ENCODE results near the gene NAALADL2. TPM values are rescaled to one million over a fixed set of nuclear protein-coding genes. Genes with fewer than 3 reads are reported as not detected.
"Not testable (repeated sequence)": the region's sequence is repeated elsewhere in the genome, so short reads cannot be mapped to it uniquely, and the experiment has no call there.

The NAALADL2 gene
- total RNA-seq, 1 donor from 2014 or later = 1.3 TPM

GRCh38 chr3:175614107-175614506 lies 755.0 kb downstream of the NAALADL2 start:
- DNase-seq (ENCODE audit: extremely low read depth, low read depth, low spot score) = not testable (repeated sequence)

GRCh38 chr3:175617247-175617646 lies 758.1 kb downstream of the NAALADL2 start:
- DNase-seq (ENCODE audit: extremely low read depth, low read depth, low spot score) = no peak

- no peak for DNase-seq (ENCODE audit: extremely low read depth, low read depth, low spot score)
Measured at GRCh38 chr3:175619369-175619768, 760.2 kb downstream of the NAALADL2 start.

GRCh38 chr3:175620093-175620492 lies 761.0 kb downstream of the NAALADL2 start:
- DNase-seq (ENCODE audit: extremely low read depth, low read depth, low spot score) = no peak

GRCh38 chr3:175620532-175620931 lies 761.4 kb downstream of the NAALADL2 start:
- DNase-seq (ENCODE audit: extremely low read depth, low read depth, low spot score) = no peak

- no peak for DNase-seq (ENCODE audit: extremely low read depth, low read depth, low spot score)
Measured at GRCh38 chr3:175640958-175641357, 781.8 kb downstream of the NAALADL2 start.

GRCh38 chr3:175646865-175647264 lies 787.7 kb downstream of the NAALADL2 start:
- no peak for DNase-seq (ENCODE audit: extremely low read depth, low read depth, low spot score)

GRCh38 chr3:175648899-175649298 lies 789.8 kb downstream of the NAALADL2 start:
- no peak for DNase-seq (ENCODE audit: extremely low read depth, low read depth, low spot score)

GRCh38 chr3:175651716-175652115 lies 792.6 kb downstream of the NAALADL2 start:
- DNase-seq (ENCODE audit: extremely low read depth, low read depth, low spot score) = no peak

- no peak for DNase-seq (ENCODE audit: extremely low read depth, low read depth, low spot score)
Measured at GRCh38 chr3:175655351-175655750, 796.2 kb downstream of the NAALADL2 start.

GRCh38 chr3:175656461-175656860 lies 797.3 kb downstream of the NAALADL2 start:
- DNase-seq (ENCODE audit: extremely low read depth, low read depth, low spot score) = no peak

- no peak for DNase-seq (ENCODE audit: extremely low read depth, low read depth, low spot score)
Measured at GRCh38 chr3:175659670-175660350, 800.7 kb downstream of the NAALADL2 start.

GRCh38 chr3:175662815-175663214 lies 803.7 kb downstream of the NAALADL2 start:
- DNase-seq (ENCODE audit: extremely low read depth, low read depth, low spot score) = no peak

GRCh38 chr3:175664911-175665310 lies 805.8 kb downstream of the NAALADL2 start:
- no peak for DNase-seq (ENCODE audit: extremely low read depth, low read depth, low spot score)

- no peak for DNase-seq (ENCODE audit: extremely low read depth, low read depth, low spot score)
Measured at GRCh38 chr3:175668300-175668699, 809.2 kb downstream of the NAALADL2 start.

- DNase-seq (ENCODE audit: extremely low read depth, low read depth, low spot score) = no peak
Measured at GRCh38 chr3:175670557-175670956, 811.4 kb downstream of the NAALADL2 start.

GRCh38 chr3:175672119-175672689 lies 813.1 kb downstream of the NAALADL2 start:
- DNase-seq (ENCODE audit: extremely low read depth, low read depth, low spot score) = no peak

- no peak for DNase-seq (ENCODE audit: extremely low read depth, low read depth, low spot score)
Measured at GRCh38 chr3:175679568-175679967, 820.4 kb downstream of the NAALADL2 start.

GRCh38 chr3:175692256-175692655 lies 833.1 kb downstream of the NAALADL2 start:
- no peak for DNase-seq (ENCODE audit: extremely low read depth, low read depth, low spot score)

- DNase-seq (ENCODE audit: extremely low read depth, low read depth, low spot score) = no peak
Measured at GRCh38 chr3:175695251-175695650, 836.1 kb downstream of the NAALADL2 start.

GRCh38 chr3:175702956-175703355 lies 843.8 kb downstream of the NAALADL2 start:
- no peak for DNase-seq (ENCODE audit: extremely low read depth, low read depth, low spot score)

GRCh38 chr3:175704366-175705055 lies 845.4 kb downstream of the NAALADL2 start:
- DNase-seq (ENCODE audit: extremely low read depth, low read depth, low spot score) = no peak
